WTC11 (cell line): ENCODE results near the gene FZR1. TPM values are rescaled to one million over a fixed set of nuclear protein-coding genes. Genes with fewer than 3 reads are reported as not detected.

Experiments used
- ATAC-seq: fragments of 200-7000 bp; cut with Tn5 transposase; 2 replicates; pipeline ENCODE4 v1.10.0; 2021; ENCODE audit warnings: mild to moderate bottlenecking, moderate library complexity
- CTCF ChIA-PET: fragments of 300-600 bp; sonication (Branson Sonifier 250); formaldehyde crosslinking; loops from one replicate; lab custom pipeline; 2021; ENCODE audit warnings: antibody characterized with exemption; lab: Charles Lee
- POLR2A ChIA-PET: fragments of 350-600 bp; sonication (Branson Sonifier 250); formaldehyde crosslinking; loops from one replicate; lab custom pipeline; 2021; ENCODE audit warnings: antibody characterized with exemption; lab: Charles Lee
- DNase-seq: peaks from one replicate; pipeline ENCODE4 v3.0.0; 2021; ENCODE audit warnings: low spot score
- H3K27ac Mint-ChIP-seq: 2 replicates; pipeline ENCODE4 v1.8.0; 2021; ENCODE audit warnings: mixed read lengths
- H3K27me3 Mint-ChIP-seq: 2 replicates; pipeline ENCODE4 v1.8.0; 2021; ENCODE audit warnings: low read depth, mild to moderate bottlenecking, moderate library complexity, mixed read lengths
- H3K36me3 Mint-ChIP-seq: 2 replicates; pipeline ENCODE4 v1.8.0; 2021; ENCODE audit warnings: mixed read lengths
- H3K4me1 Mint-ChIP-seq: 2 replicates; pipeline ENCODE4 v1.8.0; 2022; ENCODE audit warnings: mixed read lengths
- H3K4me3 Mint-ChIP-seq: 2 replicates; pipeline ENCODE4 v1.8.0; 2021; ENCODE audit warnings: mild to moderate bottlenecking, moderate library complexity, mixed read lengths
- H3K9me3 Mint-ChIP-seq: 2 replicates; pipeline ENCODE4 v1.8.0; 2021; ENCODE audit warnings: mixed read lengths
- ESRRA ChIP-seq: sonication (generic); formaldehyde crosslinking; IDR thresholded peaks from 2 replicates; pipeline ENCODE4 v1.8.1; 2022; ENCODE audit warnings: mild to moderate bottlenecking, missing genetic modification reagents, borderline replicate concordance
- FOXK1 ChIP-seq: sonication (generic); formaldehyde crosslinking; IDR thresholded peaks from 2 replicates; pipeline ENCODE4 v1.8.0; 2022; ENCODE audit warnings: mild to moderate bottlenecking, moderate library complexity, missing genetic modification reagents
- KAT7 ChIP-seq: sonication (generic); formaldehyde crosslinking; IDR thresholded peaks from 2 replicates; pipeline ENCODE4 v1.8.1; 2023; ENCODE audit warnings: missing genetic modification reagents, mild to moderate bottlenecking, borderline replicate concordance
- MAX ChIP-seq: sonication (generic); formaldehyde crosslinking; IDR thresholded peaks from 2 replicates; pipeline ENCODE4 v1.8.0; 2022; ENCODE audit warnings: mild to moderate bottlenecking, missing genetic modification reagents
- MXD4 ChIP-seq: fragments of 250-450 bp; sonication (Bioruptor Pico); IDR thresholded peaks from 2 replicates; pipeline ENCODE4 v1.8.0; 2021; ENCODE audit warnings: mild to moderate bottlenecking, moderate library complexity, borderline replicate concordance
- NFE2L1 ChIP-seq: sonication (generic); formaldehyde crosslinking; IDR thresholded peaks from 2 replicates; pipeline ENCODE4 v1.8.1; 2023; ENCODE audit warnings: missing genetic modification reagents
- NR3C1 ChIP-seq: sonication (generic); formaldehyde crosslinking; conservative IDR thresholded peaks from 2 replicates; pipeline ENCODE4 v1.8.1; 2023; ENCODE audit warnings: low read depth, mild to moderate bottlenecking, missing genetic modification reagents
- PRRX2 ChIP-seq: fragments of 250-450 bp; sonication (Bioruptor Pico); IDR thresholded peaks from 2 replicates; pipeline ENCODE4 v1.8.0; 2021; ENCODE audit warnings: mild to moderate bottlenecking
- RORB ChIP-seq: fragments of 250-450 bp; sonication (Bioruptor Pico); IDR thresholded peaks from 2 replicates; pipeline ENCODE4 v1.9.0; 2021; ENCODE audit warnings: mild to moderate bottlenecking
- SP1 ChIP-seq: sonication (generic); formaldehyde crosslinking; conservative IDR thresholded peaks from 2 replicates; pipeline ENCODE4 v1.8.1; 2022; ENCODE audit warnings: missing genetic modification reagents
- ZNF138 ChIP-seq: sonication (generic); formaldehyde crosslinking; conservative IDR thresholded peaks from 2 replicates; pipeline ENCODE4 v1.8.1; 2022; ENCODE audit warnings: mild to moderate bottlenecking, moderate library complexity, missing genetic modification reagents
- ZNF281 ChIP-seq: sonication (generic); formaldehyde crosslinking; IDR thresholded peaks from 2 replicates; pipeline ENCODE4 v1.8.0; 2023; ENCODE audit warnings: mild to moderate bottlenecking, missing genetic modification reagents
- ZNF416 ChIP-seq: fragments of 250-450 bp; sonication (Bioruptor Pico); IDR thresholded peaks from 2 replicates; pipeline ENCODE4 v1.9.0; 2021; ENCODE audit warnings: mild to moderate bottlenecking, inconsistent platforms
- ZNF532 ChIP-seq: fragments of 250-450 bp; sonication (Bioruptor Pico); IDR thresholded peaks from 2 replicates; pipeline ENCODE4 v1.9.0; 2021; ENCODE audit warnings: mild to moderate bottlenecking, borderline replicate concordance
- total RNA-seq: library from RNA; stranded (reverse); gene quantifications from 3 replicates; pipeline ENCODE4 v1.2.3, GENCODE V29; 2021
- TF ChIP-seq, protein P1 (sequence below): fragments of 250-450 bp; sonication (Bioruptor Pico); conservative IDR thresholded peaks from 2 replicates; pipeline ENCODE4 v1.9.0; 2021; ENCODE audit warnings: mild to moderate bottlenecking
- TF ChIP-seq, protein P2 (sequence below): sonication (generic); formaldehyde crosslinking; conservative IDR thresholded peaks from 2 replicates; pipeline ENCODE4 v1.8.1; 2022; ENCODE audit warnings: mild to moderate bottlenecking, missing genetic modification reagents
- TF ChIP-seq, protein P3 (sequence below): sonication (generic); formaldehyde crosslinking; IDR thresholded peaks from 2 replicates; pipeline ENCODE4 v1.8.1; 2022; ENCODE audit warnings: mild to moderate bottlenecking, moderate library complexity, missing genetic modification reagents

FZR1 gene
- total RNA-seq, 1 experiment from 2014 or later: 60.8 TPM

GRCh38 chr19:3475449-3475848, 30.7 kb upstream of the FZR1 start (continued):
- TF ChIP-seq, protein P1, sequence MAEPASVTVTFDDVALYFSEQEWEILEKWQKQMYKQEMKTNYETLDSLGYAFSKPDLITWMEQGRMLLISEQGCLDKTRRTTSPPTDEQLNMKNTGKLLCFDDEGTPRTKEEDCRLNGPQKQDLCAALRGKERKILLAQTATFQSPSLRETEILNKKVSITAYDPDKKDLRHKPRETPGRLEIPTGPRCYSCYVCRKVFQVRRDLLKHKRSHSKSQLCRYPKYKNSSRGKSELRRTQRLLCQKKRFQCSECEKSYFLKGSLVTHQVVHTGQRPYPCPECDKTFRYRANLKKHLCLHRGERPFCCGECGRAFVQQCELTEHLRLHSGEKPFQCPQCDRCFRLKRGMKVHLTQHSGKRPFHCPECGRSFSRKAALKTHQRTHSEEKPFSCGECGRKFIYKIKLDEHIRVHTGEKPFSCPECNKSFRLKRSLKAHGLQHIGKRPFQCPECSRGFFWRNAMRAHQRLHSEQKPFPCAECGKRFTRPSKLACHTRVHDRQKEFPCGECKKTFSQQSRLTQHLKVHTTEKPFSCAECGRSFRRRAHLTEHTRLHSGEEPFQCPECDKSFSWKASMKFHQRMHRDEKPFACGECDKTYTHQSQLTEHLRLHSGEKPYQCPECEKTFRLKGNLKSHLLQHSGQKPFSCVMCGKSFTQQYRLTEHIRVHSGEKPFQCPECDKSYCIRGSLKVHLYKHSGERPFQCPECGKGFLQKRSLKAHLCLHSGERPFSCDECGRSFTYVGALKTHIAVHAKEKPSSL (CRISPR knock-in tag): no peak
- TF ChIP-seq NFE2L1 (no peak), KAT7 (no peak), RORB (CRISPR knock-in tag) (no peak), ZNF281 (CRISPR knock-in tag) (no peak), SP1 (CRISPR knock-in tag) (no peak), NR3C1 (CRISPR knock-in tag) (no peak)
- TF ChIP-seq, protein P2, sequence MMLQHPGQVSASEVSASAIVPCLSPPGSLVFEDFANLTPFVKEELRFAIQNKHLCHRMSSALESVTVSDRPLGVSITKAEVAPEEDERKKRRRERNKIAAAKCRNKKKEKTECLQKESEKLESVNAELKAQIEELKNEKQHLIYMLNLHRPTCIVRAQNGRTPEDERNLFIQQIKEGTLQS: no peak

- H3K27ac Mint-ChIP-seq: no peak overlapping the region
- H3K4me1 Mint-ChIP-seq: peaks cover 18% of the 10 kb centered on the region
- no peaks in the 10 kb centered on the region for H3K9me3 Mint-ChIP-seq
- ChIA-PET CTCF (interaction anchor here (1.4 kb wide), 1 partner anchor 8 kb away, joined by 5 read pairs; no protein-coding TSS in a partner anchor), POLR2A (no interaction called here)
- no peaks in the 10 kb centered on the region for H3K36me3 Mint-ChIP-seq
- DNase-seq (no peak), ATAC-seq (no peak)
- TF ChIP-seq KAT7 (no peak), MAX (CRISPR knock-in tag) (no peak), MXD4 (CRISPR knock-in tag) (no peak), ZNF416 (CRISPR knock-in tag) (no peak), FOXK1 (no peak), PRRX2 (CRISPR knock-in tag) (no peak), ZNF138 (no peak), ESRRA (no peak)
- TF ChIP-seq, protein P2: no peak
- TF ChIP-seq, protein P3, sequence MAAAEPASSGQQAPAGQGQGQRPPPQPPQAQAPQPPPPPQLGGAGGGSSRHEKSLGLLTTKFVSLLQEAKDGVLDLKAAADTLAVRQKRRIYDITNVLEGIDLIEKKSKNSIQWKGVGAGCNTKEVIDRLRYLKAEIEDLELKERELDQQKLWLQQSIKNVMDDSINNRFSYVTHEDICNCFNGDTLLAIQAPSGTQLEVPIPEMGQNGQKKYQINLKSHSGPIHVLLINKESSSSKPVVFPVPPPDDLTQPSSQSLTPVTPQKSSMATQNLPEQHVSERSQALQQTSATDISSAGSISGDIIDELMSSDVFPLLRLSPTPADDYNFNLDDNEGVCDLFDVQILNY: no peak
- peaks cover 11% of the 10 kb centered on the region for H3K27me3 Mint-ChIP-seq
- H3K4me3 Mint-ChIP-seq: no peak overlapping the region
These were observed 29.3 kb upstream of the FZR1 start for GRCh38 chr19:3476830-3477229.

DNA sequence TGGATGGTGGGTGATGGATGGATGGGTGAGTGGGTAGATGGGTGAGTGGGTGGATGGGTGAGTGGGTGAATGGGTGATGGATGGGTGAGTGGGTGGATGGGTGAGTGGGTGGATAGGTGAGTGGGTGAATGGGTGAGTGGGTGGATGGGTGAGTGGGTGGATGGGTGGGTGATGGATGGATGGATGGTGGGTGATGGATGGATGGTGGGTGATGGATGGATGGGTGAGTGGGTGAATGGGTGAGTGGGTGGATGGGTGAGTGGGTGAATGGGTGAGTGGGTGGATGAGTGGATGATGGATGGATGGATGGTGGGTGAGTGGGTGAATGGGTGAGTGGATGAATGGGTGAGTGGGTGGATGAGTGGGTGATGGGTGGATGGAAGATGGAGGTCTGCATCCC, 28.6 kb upstream of the FZR1 start:
- ChIA-PET POLR2A (no interaction called here), CTCF (interaction anchor here (0.5 to 2.4 kb wide), 2 partner anchors 8 to 202 kb away, joined by 3 to 9 read pairs; no protein-coding TSS in a partner anchor)
- Mint-ChIP-seq H3K4me1 (peaks cover 20% of the 10 kb centered on the region), H3K9me3 (no peaks in the 10 kb centered on the region), H3K4me3 (no peak overlapping the region), H3K27ac (no peak overlapping the region), H3K27me3 (peaks cover 11% of the 10 kb centered on the region), H3K36me3 (no peaks in the 10 kb centered on the region)
- ATAC-seq (no peak), DNase-seq (no peak)
- no peak for TF ChIP-seq MXD4 (CRISPR knock-in tag)
- TF ChIP-seq ZNF532 (CRISPR knock-in tag): no peak
